A549 (cell line): ENCODE measurements around the gene KHSRP.

ENCODE experiments used
- CEBPB ChIP-seq, 2 experiments: fragments of >200 bp in 1 of 2; sonication (Bioruptor Twin) in 1 of 2; formaldehyde crosslinking in 1 of 2; IDR thresholded peaks; 2 replicates each; pipeline ENCODE4 v1.6.1; 2012 to 2016
- TF ChIP-seq, protein P1 (sequence below): fragments of >200 bp; sonication (Bioruptor Twin); formaldehyde crosslinking; IDR thresholded peaks from 3 replicates; pipeline ENCODE4 v1.5.1; 2016

DNA sequence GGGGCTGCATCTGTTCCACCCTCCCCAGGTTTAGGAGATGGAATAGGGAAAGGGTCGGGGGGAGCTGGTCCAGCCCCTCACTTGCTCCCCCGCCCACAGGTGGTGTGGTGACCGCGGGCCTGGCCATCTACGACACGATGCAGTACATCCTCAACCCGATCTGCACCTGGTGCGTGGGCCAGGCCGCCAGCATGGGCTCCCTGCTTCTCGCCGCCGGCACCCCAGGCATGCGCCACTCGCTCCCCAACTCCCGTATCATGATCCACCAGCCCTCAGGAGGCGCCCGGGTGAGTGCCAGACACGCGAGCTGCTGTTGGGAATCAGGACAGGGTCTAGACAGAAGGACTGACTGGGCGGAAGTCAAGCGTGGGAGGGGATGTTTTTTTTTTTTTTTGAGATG lies 60.3 kb downstream of the KHSRP start:
- no peak for TF ChIP-seq CEBPB (IDR thresholded peaks at IDR 0.05)
- TF ChIP-seq, protein P1, sequence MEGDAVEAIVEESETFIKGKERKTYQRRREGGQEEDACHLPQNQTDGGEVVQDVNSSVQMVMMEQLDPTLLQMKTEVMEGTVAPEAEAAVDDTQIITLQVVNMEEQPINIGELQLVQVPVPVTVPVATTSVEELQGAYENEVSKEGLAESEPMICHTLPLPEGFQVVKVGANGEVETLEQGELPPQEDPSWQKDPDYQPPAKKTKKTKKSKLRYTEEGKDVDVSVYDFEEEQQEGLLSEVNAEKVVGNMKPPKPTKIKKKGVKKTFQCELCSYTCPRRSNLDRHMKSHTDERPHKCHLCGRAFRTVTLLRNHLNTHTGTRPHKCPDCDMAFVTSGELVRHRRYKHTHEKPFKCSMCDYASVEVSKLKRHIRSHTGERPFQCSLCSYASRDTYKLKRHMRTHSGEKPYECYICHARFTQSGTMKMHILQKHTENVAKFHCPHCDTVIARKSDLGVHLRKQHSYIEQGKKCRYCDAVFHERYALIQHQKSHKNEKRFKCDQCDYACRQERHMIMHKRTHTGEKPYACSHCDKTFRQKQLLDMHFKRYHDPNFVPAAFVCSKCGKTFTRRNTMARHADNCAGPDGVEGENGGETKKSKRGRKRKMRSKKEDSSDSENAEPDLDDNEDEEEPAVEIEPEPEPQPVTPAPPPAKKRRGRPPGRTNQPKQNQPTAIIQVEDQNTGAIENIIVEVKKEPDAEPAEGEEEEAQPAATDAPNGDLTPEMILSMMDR = no peak
